Fibroblast of lung (primary cell): Measurements from ENCODE around the gene RASA3. TPM values are rescaled to one million over a fixed set of nuclear protein-coding genes. Genes with fewer than 3 reads are reported as not detected.
A peak's percentile ranks its signal among the peaks of the same experiment; 100 is the strongest.

Source experiments
- DNase-seq, 2 donors: peaks; one replicate each; pipeline versions ENCODE4 v3.0.0 to v3.0.0-alpha.2; 2010; ENCODE audit warnings: low read depth in 2 of 2
- H2AFZ ChIP-seq: 2 replicates; pipeline ENCODE4 v1.5.1; 2012; ENCODE audit warnings: low read length, control low read depth, inconsistent platforms
- H3K27ac ChIP-seq: 2 replicates; pipeline ENCODE4 v1.5.1; 2011; ENCODE audit warnings: low read length, control low read depth; ENCODE audit not compliant: insufficient read depth
- H3K27me3 ChIP-seq: 2 replicates; pipeline ENCODE4 v1.5.1; 2011; ENCODE audit warnings: mild to moderate bottlenecking, low read length; ENCODE audit not compliant: control insufficient read depth, insufficient read depth
- H3K36me3 ChIP-seq: 2 replicates; pipeline ENCODE4 v1.5.1; 2011; ENCODE audit warnings: low read length; ENCODE audit not compliant: control insufficient read depth, insufficient read depth
- H3K4me1 ChIP-seq: 2 replicates; pipeline ENCODE4 v1.5.1; 2011; ENCODE audit warnings: low read length; ENCODE audit not compliant: control insufficient read depth, insufficient read depth; ENCODE audit errors: extremely low read depth
- H3K4me2 ChIP-seq: 2 replicates; pipeline ENCODE4 v1.5.1; 2011; ENCODE audit warnings: low read length, control low read depth; ENCODE audit not compliant: insufficient read depth; ENCODE audit errors: extremely low read depth
- H3K4me3 ChIP-seq, 4 experiments: fragments of 200-600 bp in 1 of 4; sonication (generic) in 1 of 4; replicated peaks in 1 of 4; 2 replicates each; pipeline ENCODE4 v1.5.1; 2011 to 2016; ENCODE audit warnings: low read length in 4 of 4, low read depth in 3 of 4, mild to moderate bottlenecking in 3 of 4, control low read depth in 2 of 4, inconsistent platforms in 1 of 4, mixed read lengths in 1 of 4; ENCODE audit not compliant: insufficient read depth in 1 of 4; ENCODE audit errors: control extremely low read depth in 1 of 4
- H3K79me2 ChIP-seq: 2 replicates; pipeline ENCODE4 v1.5.1; 2012; ENCODE audit warnings: mild to moderate bottlenecking, low read length, inconsistent platforms; ENCODE audit not compliant: control insufficient read depth, insufficient read depth
- H3K9ac ChIP-seq: 2 replicates; pipeline ENCODE4 v1.5.1; 2011; ENCODE audit warnings: mild to moderate bottlenecking, low read length, control low read depth; ENCODE audit not compliant: insufficient read depth
- H3K9me3 ChIP-seq: 2 replicates; pipeline ENCODE4 v1.5.1; 2012; ENCODE audit warnings: low read depth, low read length; ENCODE audit not compliant: control insufficient read depth, insufficient read depth
- H4K20me1 ChIP-seq: 2 replicates; pipeline ENCODE4 v1.5.1; 2011; ENCODE audit warnings: low read length; ENCODE audit not compliant: control insufficient read depth, insufficient read depth; ENCODE audit errors: extremely low read depth
- EZH2 ChIP-seq: IDR thresholded peaks from 2 replicates; pipeline ENCODE4 v1.5.1; 2012; ENCODE audit warnings: low read length, control low read depth, mild to moderate bottlenecking; ENCODE audit errors: missing control alignments
- polyA plus RNA-seq, 2 donors: library from polyadenylated mRNA; depleted of rRNA in 1 of 2; stranded (reverse) in 1 of 2; unstranded in 1 of 2; fragments of >200 nt; gene quantifications; 2 replicates each; pipeline ENCODE4 v1.2.1, GENCODE V29; 2011 to 2012; ENCODE audit warnings: missing spikeins in 1 of 2
- total RNA-seq: library from RNA; depleted of rRNA; stranded (reverse); fragments of >200 nt; gene quantifications from 2 replicates; pipeline ENCODE4 v1.2.1, GENCODE V29; 2014
- TF ChIP-seq, protein P1 (sequence below), 2 donors: IDR thresholded peaks in 1 of 2; conservative IDR thresholded peaks in 1 of 2; 1 replicate in 1 of 2; 2 replicates in 1 of 2; pipeline ENCODE4 v1.5.1; 2011 to 2012; ENCODE audit warnings: low read length in 2 of 2, control low read depth in 1 of 2, inconsistent platforms in 1 of 2, low read depth in 1 of 2, mild to moderate bottlenecking in 1 of 2

RASA3 gene
- total and polyA plus RNA-seq, 2 donors (not counting 1 experiment from before 2014, with no cell fraction given): 26.6 to 31.1 TPM

DNA sequence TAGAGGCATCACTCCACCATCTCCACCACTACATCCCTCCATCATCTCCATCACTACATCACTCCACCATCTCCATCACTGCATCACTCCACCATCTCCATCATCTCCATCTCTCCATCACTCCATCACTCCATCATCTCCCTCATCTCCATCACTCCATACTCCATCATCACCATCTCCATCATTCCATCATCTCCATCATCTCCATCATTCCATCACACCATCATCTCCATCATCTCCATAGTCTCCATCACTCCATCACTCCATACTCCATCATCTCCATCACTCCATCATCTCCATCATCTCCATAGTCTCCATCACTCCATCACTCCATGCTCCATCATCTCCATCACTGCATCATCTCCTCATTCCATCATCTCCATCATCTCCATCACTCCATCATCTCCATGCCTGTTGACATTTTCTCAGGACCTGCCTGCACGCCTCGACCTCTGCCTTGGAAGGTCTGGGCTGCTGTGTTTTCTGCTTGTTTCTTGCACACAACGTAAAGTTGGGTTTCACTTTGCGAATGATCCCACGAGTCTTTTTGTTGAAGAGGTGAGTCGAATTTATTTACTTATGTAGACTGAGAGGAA lies 21.2 kb upstream of the RASA3 start:
- peaks cover 4% of the 10 kb centered on the region for H3K27me3 ChIP-seq
- no peaks in the 10 kb centered on the region for H3K79me2 ChIP-seq
- H3K27ac ChIP-seq: no peak overlapping the region
- H3K4me3 ChIP-seq: no peak overlapping the region
- H3K9ac ChIP-seq: no peak overlapping the region
- H2AFZ ChIP-seq: no peak overlapping the region
- no peaks in the 10 kb centered on the region for H3K9me3 ChIP-seq
- no peak overlapping the region for H3K4me2 ChIP-seq
- H4K20me1 ChIP-seq: no peaks in the 10 kb centered on the region
- TF ChIP-seq, protein P1, sequence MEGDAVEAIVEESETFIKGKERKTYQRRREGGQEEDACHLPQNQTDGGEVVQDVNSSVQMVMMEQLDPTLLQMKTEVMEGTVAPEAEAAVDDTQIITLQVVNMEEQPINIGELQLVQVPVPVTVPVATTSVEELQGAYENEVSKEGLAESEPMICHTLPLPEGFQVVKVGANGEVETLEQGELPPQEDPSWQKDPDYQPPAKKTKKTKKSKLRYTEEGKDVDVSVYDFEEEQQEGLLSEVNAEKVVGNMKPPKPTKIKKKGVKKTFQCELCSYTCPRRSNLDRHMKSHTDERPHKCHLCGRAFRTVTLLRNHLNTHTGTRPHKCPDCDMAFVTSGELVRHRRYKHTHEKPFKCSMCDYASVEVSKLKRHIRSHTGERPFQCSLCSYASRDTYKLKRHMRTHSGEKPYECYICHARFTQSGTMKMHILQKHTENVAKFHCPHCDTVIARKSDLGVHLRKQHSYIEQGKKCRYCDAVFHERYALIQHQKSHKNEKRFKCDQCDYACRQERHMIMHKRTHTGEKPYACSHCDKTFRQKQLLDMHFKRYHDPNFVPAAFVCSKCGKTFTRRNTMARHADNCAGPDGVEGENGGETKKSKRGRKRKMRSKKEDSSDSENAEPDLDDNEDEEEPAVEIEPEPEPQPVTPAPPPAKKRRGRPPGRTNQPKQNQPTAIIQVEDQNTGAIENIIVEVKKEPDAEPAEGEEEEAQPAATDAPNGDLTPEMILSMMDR (conservative IDR thresholded peaks at IDR 0.05 in 1 of 2, IDR thresholded peaks at IDR 0.05 in 1 of 2; ENCODE audit: low read depth in 1 of 2, low read length in 2 of 2): no peak
- no peaks in the 10 kb centered on the region for H3K36me3 ChIP-seq
- DNase-seq: no peak
- H3K4me1 ChIP-seq: no peaks in the 10 kb centered on the region

DNA sequence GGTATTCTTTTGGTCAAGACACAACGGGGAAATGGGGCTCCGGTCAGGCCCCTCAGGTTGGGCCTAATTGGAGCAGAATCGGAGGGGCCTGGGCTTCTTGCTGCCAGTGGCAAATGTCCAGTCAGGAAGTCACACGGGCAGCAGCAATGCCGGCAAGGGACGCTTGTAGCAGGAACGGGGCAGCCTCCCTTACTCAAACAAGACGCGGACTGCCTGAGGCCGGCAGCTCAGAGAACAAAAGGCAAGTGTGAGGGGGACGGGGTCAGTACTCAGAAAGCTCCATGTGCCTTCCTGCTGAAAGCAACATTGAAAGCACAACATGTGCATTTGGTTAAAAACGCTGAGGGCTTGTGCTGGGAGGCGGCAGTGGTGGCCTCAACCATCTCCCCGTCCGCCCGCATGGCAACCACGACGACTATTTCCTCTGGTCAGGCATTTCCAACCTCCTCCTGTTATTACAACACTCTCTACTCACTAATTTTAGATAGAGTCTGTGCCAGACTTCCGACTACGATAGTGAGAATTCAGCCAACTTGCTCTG lies 20.5 kb upstream of the RASA3 start:
- Histone ChIP-seq H3K9ac (no peak overlapping the region), H3K27me3 (no peaks in the 10 kb centered on the region), H3K79me2 (no peaks in the 10 kb centered on the region), H3K36me3 (no peaks in the 10 kb centered on the region), H3K9me3 (no peaks in the 10 kb centered on the region), H2AFZ (no peak overlapping the region), H4K20me1 (no peaks in the 10 kb centered on the region), H3K4me3 (no peak overlapping the region), H3K27ac (no peak overlapping the region), H3K4me1 (no peaks in the 10 kb centered on the region), H3K4me2 (no peak overlapping the region)
- TF ChIP-seq, protein P1 (conservative IDR thresholded peaks at IDR 0.05 in 1 of 2, IDR thresholded peaks at IDR 0.05 in 1 of 2; ENCODE audit: low read depth in 1 of 2, low read length in 2 of 2): no peak
- no peak for TF ChIP-seq EZH2
- DNase-seq: peak in 1 of 2 donors; percentile 27

DNA sequence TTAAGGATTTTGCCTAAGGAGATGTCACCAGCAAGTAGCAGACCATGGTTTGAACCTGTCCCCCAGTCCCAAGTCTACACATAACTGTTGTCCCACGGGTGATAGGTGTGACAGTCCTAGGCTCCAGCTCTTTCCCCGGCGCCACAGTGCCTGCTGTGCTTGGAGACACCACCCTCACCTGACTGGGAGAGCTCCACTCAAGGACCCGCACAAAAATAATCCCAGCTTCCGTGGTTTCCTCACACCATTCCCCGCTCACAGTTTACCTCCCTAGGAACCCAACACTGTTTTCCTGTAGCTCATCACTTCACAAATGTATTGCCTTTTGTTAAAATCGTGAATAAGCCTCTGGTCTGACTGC lies 19.8 kb upstream of the RASA3 start:
- H3K36me3 ChIP-seq: no peaks in the 10 kb centered on the region
- no peak overlapping the region for H3K27ac ChIP-seq
- H2AFZ ChIP-seq: no peak overlapping the region
- no peak overlapping the region for H3K9ac ChIP-seq
- no peak overlapping the region for H3K4me2 ChIP-seq
- no peaks in the 10 kb centered on the region for H3K79me2 ChIP-seq
- H4K20me1 ChIP-seq: no peaks in the 10 kb centered on the region
- H3K4me1 ChIP-seq: no peaks in the 10 kb centered on the region
- H3K27me3 ChIP-seq: no peaks in the 10 kb centered on the region
- TF ChIP-seq, protein P1 (conservative IDR thresholded peaks at IDR 0.05 in 1 of 2, IDR thresholded peaks at IDR 0.05 in 1 of 2; ENCODE audit: low read depth in 1 of 2, low read length in 2 of 2): no peak
- TF ChIP-seq EZH2: no peak
- H3K9me3 ChIP-seq: no peaks in the 10 kb centered on the region
- DNase-seq: no peak
- H3K4me3 ChIP-seq: no peak overlapping the region
